Fibroblast of the conjunctiva (primary cell): ENCODE results near the gene RAB36.

Experiments
- DNase-seq: peaks from one replicate; pipeline ENCODE4 v3.0.0-alpha.2; 2010; ENCODE audit warnings: low read depth

Gene RAB36

GRCh38 chr22:23144932-23145877 is at the start of gene RAB36:
Gene RAB36, plus strand, starts transcription at chr22:23145477. Its CDS starts 1,140 bp downstream, at chr22:23146617.
- DNase-seq: peak; percentile 99

GRCh38 chr22:23095733-23096342 is 49.4 kb upstream of the RAB36 start:
- no peak for DNase-seq

DNA sequence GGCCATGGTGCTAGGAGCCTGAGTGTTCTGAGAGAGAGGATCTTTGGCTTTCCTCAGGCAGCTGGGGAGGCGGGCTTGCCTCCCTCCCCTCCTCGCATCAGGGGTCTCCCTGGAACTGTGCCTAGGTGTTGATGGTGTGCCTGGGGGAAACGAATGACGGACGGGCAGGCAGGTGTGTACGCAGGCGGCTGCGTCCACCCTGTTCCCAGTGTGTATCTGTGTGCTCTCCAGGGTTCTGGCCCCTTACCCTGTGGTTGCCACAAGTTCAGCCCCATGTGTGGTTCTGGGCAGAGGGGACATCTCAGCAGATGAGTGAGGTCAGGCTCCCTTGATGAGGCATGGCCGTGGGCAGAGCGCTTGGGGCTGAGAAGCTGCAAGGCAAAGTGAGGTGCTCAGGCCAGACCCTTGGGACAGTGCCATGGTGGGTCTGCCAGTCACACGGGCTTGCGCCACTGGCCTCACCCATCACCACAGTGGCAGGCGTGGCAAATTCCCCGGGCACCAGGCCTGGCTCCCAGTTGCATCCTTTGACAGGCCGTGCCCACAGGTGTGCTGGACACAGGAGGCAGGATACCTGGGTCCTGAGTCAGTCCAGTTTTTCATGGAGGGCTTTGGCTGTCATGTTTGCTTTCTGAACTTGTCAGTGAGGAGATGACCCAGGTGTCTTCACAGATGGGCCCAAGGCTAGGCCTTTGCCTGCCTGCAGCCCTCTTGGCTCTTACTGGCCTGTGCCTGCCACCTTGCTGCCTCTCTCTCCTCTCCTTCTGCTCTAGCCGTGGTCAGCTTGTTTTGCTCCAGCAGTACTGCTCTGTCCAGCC is 47.7 kb upstream of the RAB36 start:
- no peak for DNase-seq

- no peak for DNase-seq
Observed at GRCh38 chr22:23098230-23098705, 47.0 kb upstream of the RAB36 start.

GRCh38 chr22:23098718-23099530 is 46.4 kb upstream of the RAB36 start:
- DNase-seq: no peak

- DNase-seq: no peak
Observed at GRCh38 chr22:23099531-23099804, 45.8 kb upstream of the RAB36 start.

DNA sequence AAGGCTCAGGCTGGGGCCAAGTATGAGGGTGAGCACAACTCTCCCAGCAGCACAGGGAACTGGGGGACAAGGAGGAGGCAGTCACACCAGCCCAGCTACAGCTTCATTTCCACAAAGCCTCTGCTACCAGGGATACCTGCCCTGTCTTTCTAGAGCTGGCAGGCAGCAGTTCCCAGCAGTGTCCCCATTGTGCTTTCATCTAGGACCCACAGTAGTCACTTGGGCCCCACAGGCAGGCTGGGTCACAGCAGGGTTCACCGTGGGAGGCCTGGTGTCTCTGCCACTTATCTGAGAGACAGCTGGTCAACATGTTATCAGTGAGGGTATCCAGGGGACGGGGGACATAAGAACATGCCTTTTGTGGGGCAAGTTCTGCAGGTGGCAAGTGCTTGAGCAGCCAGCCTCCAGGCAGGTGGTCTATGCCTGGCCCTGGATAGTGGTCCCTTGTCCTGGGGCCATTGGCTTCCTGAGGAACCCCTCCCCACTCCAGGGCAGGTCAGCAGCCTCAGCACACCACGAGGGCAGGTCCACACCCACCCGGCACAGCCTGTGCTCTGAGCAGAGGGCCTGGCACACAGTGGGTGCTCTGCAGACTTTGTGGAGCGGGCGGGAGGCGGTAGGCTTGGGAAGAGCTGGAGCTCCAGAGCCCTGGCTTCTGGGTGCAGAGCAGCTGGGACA is 45.0 kb upstream of the RAB36 start:
- no peak for DNase-seq

DNA sequence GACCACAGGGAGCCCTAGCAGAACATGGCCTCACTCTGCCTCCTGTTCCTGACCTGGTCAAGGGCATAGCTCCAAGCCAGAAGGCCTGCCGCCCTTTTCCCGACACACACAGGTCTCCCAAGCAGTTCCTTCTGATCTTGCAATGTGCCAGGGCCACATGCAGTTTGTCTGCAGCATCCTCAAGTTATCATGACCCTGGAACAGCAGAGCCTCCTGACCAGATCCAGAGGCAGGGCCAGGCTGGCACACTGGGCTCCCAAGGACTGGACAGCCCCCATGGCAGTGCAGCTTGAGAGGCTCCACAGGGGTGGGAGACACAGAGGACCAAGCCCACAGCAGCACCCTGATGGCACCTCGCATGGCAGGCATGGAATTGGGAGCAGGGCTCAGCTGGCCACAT is 43.8 kb upstream of the RAB36 start:
- DNase-seq: no peak

DNA sequence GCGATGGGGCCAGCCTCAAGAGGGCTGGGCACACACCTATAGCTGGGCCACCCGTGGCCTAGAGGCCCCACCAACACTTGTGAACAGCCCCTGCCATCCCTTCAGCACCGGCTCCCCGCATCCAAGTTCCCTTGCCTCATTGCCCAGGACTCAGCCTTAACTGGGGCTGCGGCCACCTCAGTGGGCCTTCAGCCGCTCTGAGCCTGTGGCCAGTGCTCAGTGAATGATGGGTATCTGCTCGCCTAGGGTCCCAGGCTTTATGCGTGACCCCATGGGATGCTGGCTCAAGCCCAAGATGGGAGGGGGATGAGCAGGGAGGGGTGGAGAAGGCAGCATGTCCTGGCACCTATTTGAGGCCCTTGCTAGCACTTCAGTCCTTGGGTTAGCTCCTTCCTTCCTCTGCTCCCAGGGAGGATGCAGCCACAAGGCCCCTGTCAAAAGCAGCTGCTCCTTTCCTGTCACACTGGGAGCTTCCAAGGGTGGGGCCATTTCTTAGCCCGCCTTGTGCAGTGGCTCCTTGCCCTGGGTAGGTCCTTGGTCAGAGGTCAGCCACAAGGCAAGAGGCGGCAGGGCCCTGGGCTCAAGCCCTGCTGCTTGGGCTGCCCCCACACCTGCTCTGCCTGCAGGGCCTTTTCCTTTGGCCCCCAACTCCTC is 43.1 kb upstream of the RAB36 start:
- DNase-seq: no peak

DNA sequence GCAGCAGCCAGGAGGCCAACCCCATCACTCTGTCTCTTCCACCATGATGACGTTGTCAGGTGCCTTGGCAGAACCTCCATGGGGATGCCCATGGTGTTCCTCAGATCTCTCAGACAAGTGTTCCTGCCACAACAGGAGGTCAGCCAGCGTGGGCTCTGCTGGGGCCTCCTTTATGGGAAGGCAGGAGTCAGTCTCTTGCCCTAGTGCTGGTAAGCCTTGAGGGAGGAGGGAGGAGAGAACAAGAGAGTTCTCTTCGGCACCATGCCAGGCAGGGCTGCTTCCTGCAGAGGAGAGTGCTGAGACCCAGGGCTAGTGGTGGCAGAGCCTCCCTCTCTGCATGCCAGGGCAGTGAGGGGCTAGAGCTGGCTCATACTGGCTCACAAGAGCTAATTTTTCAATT is 42.5 kb upstream of the RAB36 start:
- DNase-seq: no peak

DNA sequence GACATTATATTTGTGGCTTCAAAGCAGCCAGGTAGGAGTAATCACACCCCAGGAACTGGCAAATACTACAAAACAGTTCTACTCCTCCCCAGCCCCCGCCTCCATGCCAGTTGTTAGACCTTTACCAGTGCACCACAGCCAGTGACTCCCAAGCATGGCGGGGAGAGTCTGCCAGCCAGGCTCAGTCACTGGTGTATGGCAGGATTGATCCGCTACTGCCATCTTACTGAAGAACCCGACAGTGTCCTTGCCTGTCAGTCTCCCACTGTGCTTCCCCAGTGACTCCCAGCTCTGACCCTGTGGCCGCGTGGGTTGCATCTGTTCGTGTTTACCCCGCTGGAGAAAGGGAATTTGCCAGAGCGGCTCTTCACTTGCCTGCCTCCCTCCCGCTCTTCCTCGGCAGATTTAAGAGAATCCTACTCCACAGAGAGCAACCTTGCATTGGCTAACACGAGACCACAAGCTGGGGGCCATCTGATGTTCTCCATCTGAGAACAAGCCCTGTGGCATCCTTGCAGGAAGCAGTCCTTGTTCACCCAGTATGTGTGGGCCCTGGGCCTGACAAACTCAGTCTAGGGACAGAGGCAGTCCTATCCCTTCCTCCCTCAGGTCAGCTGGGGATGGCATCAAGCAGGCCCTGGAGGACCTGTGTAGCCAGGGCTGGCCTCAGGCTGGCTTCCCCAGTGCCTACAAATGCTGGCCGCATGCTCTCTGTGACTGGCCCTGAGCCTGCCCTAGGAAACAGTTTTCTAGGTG is 41.9 kb upstream of the RAB36 start:
- no peak for DNase-seq

- DNase-seq: no peak
Observed at GRCh38 chr22:23104187-23104971, 40.9 kb upstream of the RAB36 start.

- DNase-seq: no peak
Observed at GRCh38 chr22:23105304-23105703, 40.0 kb upstream of the RAB36 start.

GRCh38 chr22:23105919-23106318 is 39.4 kb upstream of the RAB36 start:
- no peak for DNase-seq

DNA sequence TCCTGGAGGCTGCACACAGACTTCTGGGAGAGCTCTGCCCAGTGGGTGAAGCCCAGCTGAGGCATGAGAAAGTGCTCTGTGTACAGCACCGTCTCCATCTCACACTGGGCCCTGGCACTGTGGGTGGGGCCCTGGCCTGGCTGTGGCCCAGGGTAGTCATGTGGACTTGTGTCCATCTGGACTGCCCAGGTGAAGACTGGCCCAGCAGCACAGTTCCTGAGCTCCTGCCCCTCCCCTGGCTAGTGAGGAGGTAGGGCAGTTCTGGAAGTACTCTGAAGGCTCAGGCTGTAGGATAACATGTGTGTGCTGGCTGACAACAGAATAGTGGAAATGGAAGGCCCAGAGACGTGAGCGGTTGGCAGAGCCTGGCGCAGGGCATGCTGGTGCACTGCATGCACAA is 38.9 kb upstream of the RAB36 start:
- DNase-seq: no peak

DNA sequence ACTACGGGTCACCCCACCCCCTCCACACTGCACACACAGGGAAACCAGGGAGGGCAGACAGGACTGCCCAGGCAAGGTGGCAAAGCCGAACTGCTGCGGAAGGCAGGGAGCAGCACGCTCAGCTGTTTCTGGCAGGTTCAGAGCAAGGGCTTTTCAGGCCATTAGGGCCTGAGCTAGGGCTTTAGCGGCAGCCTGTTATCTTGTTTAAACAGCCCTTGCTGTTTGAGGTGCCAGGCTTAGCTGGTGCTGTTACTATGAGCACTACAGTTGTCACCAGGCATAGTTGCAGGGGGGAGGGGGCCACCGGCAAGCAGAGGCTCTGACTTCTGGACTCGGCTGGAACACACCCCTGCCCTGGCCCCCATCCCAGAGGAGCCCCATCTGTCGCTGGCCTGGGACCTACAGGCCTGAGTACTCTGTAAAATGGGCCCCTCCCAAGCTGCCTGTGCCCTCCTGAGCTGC is 38.3 kb upstream of the RAB36 start:
- DNase-seq: no peak

DNA sequence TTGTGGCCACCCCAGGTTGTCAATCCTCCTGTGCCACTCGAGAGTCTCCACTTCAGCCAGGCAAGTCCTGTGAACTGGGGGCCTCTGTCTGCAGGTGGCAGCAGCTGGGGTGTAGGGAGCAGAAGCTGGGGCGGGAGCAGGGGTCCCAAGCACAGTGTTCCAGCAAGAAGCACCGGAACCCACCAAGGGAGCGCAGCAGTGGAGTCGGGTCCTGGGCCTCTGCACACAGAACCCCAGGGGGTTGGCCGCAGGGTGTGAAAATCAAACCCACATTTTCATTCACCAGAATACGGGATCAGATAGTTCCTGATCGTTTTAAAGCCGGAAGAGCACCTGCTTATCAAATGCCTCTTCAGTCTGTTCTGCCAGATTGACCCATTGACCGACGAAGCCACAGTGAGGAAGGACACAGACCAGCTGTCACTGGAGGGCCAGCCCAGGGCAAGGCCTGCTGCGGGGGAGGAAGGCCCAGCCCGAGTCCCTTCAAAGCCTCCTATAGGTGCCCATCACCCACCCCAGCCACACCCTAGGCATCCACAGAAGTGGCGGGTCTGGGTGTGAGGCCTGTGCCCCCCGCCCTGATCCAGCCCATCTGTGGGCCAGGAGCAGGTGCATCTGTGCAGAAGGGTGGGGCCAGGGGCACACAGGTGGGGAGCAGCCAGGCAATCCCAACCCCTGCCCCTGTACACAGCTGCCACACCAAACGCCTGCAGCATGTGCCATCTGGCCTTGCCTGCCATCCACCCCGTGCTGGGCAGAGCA is 37.6 kb upstream of the RAB36 start:
- DNase-seq: no peak
